ENCODE results near the gene GYG2.
"Not testable (repeated sequence)": the region's sequence is repeated elsewhere in the genome, so short reads cannot be mapped to it uniquely, and the experiment has no call there.

GYG2 gene

GRCh38 chrX:2828344-2828958 lies at the start of gene GYG2:
GYG2 (plus strand) TSS chrX:2828930; CDS start chrX:2830189, 1,259 bp downstream.
- no peak for DNase-seq (ENCODE audit: low read depth in 3 of 3)

GRCh38 chrX:2780472-2781225 lies 48.1 kb upstream of the GYG2 start:
- DNase-seq (ENCODE audit: low read depth in 3 of 3), result not testable (repeated sequence)

- DNase-seq (ENCODE audit: low read depth in 3 of 3), result no peak
Observed at GRCh38 chrX:2781226-2781571, 47.5 kb upstream of the GYG2 start.

- DNase-seq (ENCODE audit: low read depth in 3 of 3), result no peak
Observed at GRCh38 chrX:2781698-2782097, 47.0 kb upstream of the GYG2 start.

- no peak for DNase-seq (ENCODE audit: low read depth in 3 of 3)
Observed at GRCh38 chrX:2782171-2782570, 46.6 kb upstream of the GYG2 start.

GRCh38 chrX:2782778-2783177 lies 46.0 kb upstream of the GYG2 start:
- no peak for DNase-seq (ENCODE audit: low read depth in 3 of 3)

- DNase-seq (ENCODE audit: low read depth in 3 of 3), result no peak
Observed at GRCh38 chrX:2784026-2784425, 44.7 kb upstream of the GYG2 start.

GRCh38 chrX:2785538-2785937 lies 43.2 kb upstream of the GYG2 start:
- DNase-seq (ENCODE audit: low read depth in 3 of 3), result no peak

- DNase-seq (ENCODE audit: low read depth in 3 of 3), result no peak
Observed at GRCh38 chrX:2788980-2789379, 39.8 kb upstream of the GYG2 start.

- DNase-seq (ENCODE audit: low read depth in 3 of 3), result no peak
Observed at GRCh38 chrX:2789569-2789968, 39.2 kb upstream of the GYG2 start.

GRCh38 chrX:2793752-2794151 lies 35.0 kb upstream of the GYG2 start:
- no peak for DNase-seq (ENCODE audit: low read depth in 3 of 3)

GRCh38 chrX:2794336-2794735 lies 34.4 kb upstream of the GYG2 start:
- no peak for DNase-seq (ENCODE audit: low read depth in 3 of 3)

- DNase-seq (ENCODE audit: low read depth in 3 of 3), result not testable (repeated sequence)
Observed at GRCh38 chrX:2796808-2797207, 31.9 kb upstream of the GYG2 start.

- DNase-seq (ENCODE audit: low read depth in 3 of 3), result no peak
Observed at GRCh38 chrX:2799369-2799768, 29.4 kb upstream of the GYG2 start.

- not testable (repeated sequence) for DNase-seq (ENCODE audit: low read depth in 3 of 3)
Observed at GRCh38 chrX:2799980-2800379, 28.8 kb upstream of the GYG2 start.

- no peak for DNase-seq (ENCODE audit: low read depth in 3 of 3)
Observed at GRCh38 chrX:2801223-2801622, 27.5 kb upstream of the GYG2 start.

- not testable (repeated sequence) for DNase-seq (ENCODE audit: low read depth in 3 of 3)
Observed at GRCh38 chrX:2802376-2803090, 26.2 kb upstream of the GYG2 start.

GRCh38 chrX:2803486-2803885 lies 25.2 kb upstream of the GYG2 start:
- DNase-seq (ENCODE audit: low read depth in 3 of 3), result not testable (repeated sequence)

- DNase-seq (ENCODE audit: low read depth in 3 of 3), result not testable (repeated sequence)
Observed at GRCh38 chrX:2804106-2804843, 24.5 kb upstream of the GYG2 start.

- DNase-seq (ENCODE audit: low read depth in 3 of 3), result not testable (repeated sequence)
Observed at GRCh38 chrX:2804858-2805257, 23.9 kb upstream of the GYG2 start.

- DNase-seq (ENCODE audit: low read depth in 3 of 3), result no peak
Observed at GRCh38 chrX:2811271-2811670, 17.5 kb upstream of the GYG2 start.
